ENCODE data around the gene PTPN1.

The PTPN1 gene

DNA sequence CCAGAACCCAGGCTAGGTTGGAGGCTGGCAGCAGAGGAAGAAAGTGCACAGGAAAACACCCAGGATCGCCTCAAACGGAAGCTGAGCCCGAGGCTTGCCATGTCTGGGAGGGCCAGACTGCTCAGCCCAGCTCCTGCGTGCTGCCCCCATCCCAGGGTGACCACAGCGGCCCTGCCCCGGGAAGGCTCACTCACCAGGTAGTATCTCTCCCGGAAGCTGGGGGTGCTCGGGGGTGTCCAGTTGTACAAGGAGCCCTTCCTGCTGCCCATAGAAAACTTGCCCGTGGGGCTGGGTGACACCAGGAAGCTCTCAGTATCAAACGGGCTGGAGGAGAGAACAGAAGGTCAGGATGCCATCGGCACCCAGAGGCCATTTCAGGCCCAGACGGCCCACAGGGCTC, 94.3 kb downstream of the PTPN1 start:
- DNase-seq (ENCODE audit: low spot score) = no peak
- TF ChIP-seq, protein P1, sequence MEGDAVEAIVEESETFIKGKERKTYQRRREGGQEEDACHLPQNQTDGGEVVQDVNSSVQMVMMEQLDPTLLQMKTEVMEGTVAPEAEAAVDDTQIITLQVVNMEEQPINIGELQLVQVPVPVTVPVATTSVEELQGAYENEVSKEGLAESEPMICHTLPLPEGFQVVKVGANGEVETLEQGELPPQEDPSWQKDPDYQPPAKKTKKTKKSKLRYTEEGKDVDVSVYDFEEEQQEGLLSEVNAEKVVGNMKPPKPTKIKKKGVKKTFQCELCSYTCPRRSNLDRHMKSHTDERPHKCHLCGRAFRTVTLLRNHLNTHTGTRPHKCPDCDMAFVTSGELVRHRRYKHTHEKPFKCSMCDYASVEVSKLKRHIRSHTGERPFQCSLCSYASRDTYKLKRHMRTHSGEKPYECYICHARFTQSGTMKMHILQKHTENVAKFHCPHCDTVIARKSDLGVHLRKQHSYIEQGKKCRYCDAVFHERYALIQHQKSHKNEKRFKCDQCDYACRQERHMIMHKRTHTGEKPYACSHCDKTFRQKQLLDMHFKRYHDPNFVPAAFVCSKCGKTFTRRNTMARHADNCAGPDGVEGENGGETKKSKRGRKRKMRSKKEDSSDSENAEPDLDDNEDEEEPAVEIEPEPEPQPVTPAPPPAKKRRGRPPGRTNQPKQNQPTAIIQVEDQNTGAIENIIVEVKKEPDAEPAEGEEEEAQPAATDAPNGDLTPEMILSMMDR (IDR thresholded peaks at IDR 0.05; ENCODE audit: extremely low read depth, insufficient read depth, missing control alignments) = no peak
- in situ Hi-C loops (cut with MboI; ENCODE audit: low pct_unique_long_range_greater_than_20kb, low sequenced_read_pairs, unreplicated experiment) = no loop called here

- no peak for DNase-seq (ENCODE audit: low spot score)
- in situ Hi-C loops (cut with MboI; ENCODE audit: low pct_unique_long_range_greater_than_20kb, low sequenced_read_pairs, unreplicated experiment) = no loop called here
- TF ChIP-seq, protein P1 (IDR thresholded peaks at IDR 0.05; ENCODE audit: extremely low read depth, insufficient read depth, missing control alignments) = no peak
These were observed 95.0 kb downstream of the PTPN1 start for GRCh38 chr20:50605136-50605535.

DNA sequence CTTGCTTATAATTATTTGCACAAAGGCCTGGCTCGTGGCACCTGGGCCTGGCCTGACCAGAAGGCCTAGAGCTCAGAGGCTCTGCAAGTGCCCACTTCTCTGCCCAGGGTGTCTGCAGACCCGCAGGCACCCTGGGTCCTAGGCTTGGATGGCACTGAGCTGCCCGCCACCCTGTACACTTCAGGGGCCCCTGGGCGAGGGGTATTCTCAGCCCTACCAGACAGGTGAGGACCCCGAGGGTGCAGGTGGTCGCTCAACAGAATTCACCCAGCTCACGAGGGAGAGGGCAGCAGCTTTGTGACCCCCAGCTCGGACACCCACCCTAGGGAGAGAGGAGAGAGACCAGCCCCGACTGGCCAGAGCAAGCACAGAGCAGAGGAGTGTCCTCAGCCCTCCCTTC, 97.3 kb downstream of the PTPN1 start:
- in situ Hi-C loops (cut with MboI; ENCODE audit: low pct_unique_long_range_greater_than_20kb, low sequenced_read_pairs, unreplicated experiment) = no loop called here
- TF ChIP-seq, protein P1 (IDR thresholded peaks at IDR 0.05; ENCODE audit: extremely low read depth, insufficient read depth, missing control alignments) = no peak
- no peak for DNase-seq (ENCODE audit: low spot score)

- DNase-seq (ENCODE audit: low spot score) = no peak
- TF ChIP-seq, protein P1 (IDR thresholded peaks at IDR 0.05; ENCODE audit: extremely low read depth, insufficient read depth, missing control alignments) = no peak
- in situ Hi-C loops (cut with MboI; ENCODE audit: low pct_unique_long_range_greater_than_20kb, low sequenced_read_pairs, unreplicated experiment) = no loop called here
These were observed 97.9 kb downstream of the PTPN1 start for GRCh38 chr20:50607850-50608749.

GRCh38 chr20:50608750-50609104, 98.5 kb downstream of the PTPN1 start:
- TF ChIP-seq, protein P1 (IDR thresholded peaks at IDR 0.05; ENCODE audit: extremely low read depth, insufficient read depth, missing control alignments) = no peak
- no peak for DNase-seq (ENCODE audit: low spot score)

DNA sequence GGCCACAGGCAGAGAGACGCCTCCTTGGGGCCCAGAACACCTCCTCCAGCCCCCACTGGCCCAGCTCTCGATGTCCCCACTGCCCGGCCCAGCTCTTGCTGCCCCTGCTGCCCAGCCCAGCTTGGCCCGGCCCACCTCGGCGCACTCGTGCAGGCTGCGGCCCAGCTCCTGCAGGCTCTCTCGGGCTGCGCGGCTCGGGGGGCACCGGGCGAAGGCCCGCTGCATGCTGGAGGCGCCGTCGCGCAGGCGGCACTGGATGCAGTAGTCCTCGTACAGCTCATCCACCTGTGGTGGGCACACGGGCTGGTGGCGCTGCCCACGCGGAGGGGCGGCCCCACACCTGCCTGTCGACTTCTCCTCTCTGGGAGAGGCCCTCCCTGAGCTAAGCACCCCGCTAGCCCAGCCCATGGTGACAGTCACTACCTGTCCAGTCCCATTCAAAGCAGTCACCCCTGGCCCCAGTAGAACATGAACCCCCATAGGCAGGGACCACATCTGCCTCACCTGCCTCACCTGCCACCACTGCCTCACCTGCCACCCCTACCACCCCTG, 99.3 kb downstream of the PTPN1 start:
- TF ChIP-seq, protein P1 (IDR thresholded peaks at IDR 0.05; ENCODE audit: extremely low read depth, insufficient read depth, missing control alignments) = no peak
- no peak for DNase-seq (ENCODE audit: low spot score)
- in situ Hi-C loops (cut with MboI; ENCODE audit: low pct_unique_long_range_greater_than_20kb, low sequenced_read_pairs, unreplicated experiment) = no loop called here

More at GRCh38 chr20:50608750-50609104, 98.5 kb downstream of the PTPN1 start:
- in situ Hi-C loops (cut with MboI; ENCODE audit: low pct_unique_long_range_greater_than_20kb, low sequenced_read_pairs, unreplicated experiment) = no loop called here
